GM19397 (cell line): Measurements from ENCODE around the gene CFAP69.
A peak's percentile ranks its signal among the peaks of the same experiment; 100 is the strongest.
"Not testable (repeated sequence)": the region's sequence is repeated elsewhere in the genome, so short reads cannot be mapped to it uniquely, and the experiment has no call there.

Experiments used
- ATAC-seq: cut with Tn5 transposase; IDR thresholded peaks from one replicate; pipeline ENCODE4 v1.9.1; 2021; ENCODE audit warnings: mild to moderate bottlenecking, moderate library complexity; ENCODE audit not compliant: unreplicated experiment

CFAP69 gene

DNA sequence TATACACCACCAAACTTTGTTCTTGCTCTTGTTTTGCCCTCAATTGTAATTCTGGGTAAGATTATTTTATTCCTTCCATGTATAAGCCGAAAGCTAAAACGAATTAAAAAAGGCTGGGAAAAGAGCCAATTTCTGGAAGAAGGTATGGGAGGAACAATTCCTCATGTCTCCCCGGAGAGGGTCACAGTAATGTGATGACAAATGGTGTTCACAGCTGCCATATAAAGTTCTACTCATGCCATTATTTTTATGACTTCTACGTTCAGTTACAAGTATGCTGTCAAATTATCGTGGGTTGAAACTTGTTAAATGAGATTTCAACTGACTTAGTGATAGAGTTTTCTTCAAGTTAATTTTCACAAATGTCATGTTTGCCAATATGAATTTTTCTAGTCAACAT lies 12.5 kb upstream of the CFAP69 start:
- ATAC-seq = no peak

GRCh38 chr7:90233569-90233968 lies 11.4 kb upstream of the CFAP69 start:
- ATAC-seq = no peak

- ATAC-seq = no peak
These were observed 8.2 kb upstream of the CFAP69 start for GRCh38 chr7:90236721-90237289.

DNA sequence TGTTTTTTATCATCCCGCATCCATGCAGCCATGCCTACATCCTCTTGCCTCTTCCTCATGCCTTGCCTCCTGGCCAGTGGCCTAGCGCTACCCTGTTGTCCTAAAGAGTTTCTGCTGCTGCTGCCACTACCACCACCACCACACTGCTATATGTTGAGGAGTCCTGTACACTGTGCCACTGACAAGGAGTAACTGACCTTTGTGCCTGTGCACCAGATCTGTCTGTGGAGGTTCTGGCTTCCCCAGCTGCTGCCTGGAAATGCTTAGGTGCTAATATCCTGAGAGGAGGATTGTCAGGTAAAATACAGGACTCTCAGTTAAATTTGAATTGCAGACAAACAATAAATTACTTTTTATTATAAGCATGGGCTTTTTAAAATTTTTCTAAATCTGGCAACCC lies 7.0 kb upstream of the CFAP69 start:
- no peak for ATAC-seq

GRCh38 chr7:90238583-90238982 lies 6.4 kb upstream of the CFAP69 start:
- ATAC-seq = no peak

GRCh38 chr7:90239050-90239449 lies 5.9 kb upstream of the CFAP69 start:
- ATAC-seq = no peak

- no peak for ATAC-seq
These were observed 5.2 kb upstream of the CFAP69 start for GRCh38 chr7:90239625-90240228.

DNA sequence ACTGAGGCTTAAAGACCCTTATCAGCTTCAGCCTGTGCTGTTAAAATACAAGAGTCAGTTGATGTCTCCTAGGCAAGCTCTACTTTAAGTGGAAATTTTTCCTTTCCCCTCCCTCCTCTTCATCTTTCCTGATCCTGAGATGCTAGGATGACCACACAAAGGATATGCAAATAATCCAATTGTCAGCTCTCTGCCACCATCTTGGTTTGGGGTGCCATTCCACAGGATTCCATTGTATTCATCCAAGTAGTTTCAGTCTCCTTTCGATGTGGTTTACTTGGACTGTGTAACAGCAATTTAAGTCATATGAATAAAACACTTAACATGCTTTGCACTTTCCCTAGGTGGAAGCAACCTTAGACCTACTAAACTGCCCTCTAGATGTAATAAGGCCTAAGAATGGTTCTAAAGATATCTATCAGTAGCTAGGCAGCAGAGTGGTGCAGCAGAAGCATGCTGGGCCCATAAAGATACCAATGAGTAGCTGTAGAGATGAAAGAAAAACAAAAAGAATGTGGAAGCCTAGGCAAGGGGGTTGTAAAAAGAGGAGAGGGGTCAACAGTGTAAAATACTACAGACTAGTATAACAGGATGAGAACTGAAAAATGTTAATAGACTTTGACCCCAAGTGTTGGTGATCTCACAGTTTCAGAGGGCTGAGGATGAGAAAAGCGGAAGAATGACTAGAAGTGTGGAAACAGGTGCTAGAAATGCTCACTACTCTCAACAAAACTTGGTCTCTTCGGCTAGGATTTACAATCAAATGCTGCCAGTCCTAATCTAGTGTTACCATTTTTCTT lies 2.4 kb upstream of the CFAP69 start:
- peak; percentile 65 for ATAC-seq

GRCh38 chr7:90243556-90243955 lies 1.4 kb upstream of the CFAP69 start:
- ATAC-seq = no peak

DNA sequence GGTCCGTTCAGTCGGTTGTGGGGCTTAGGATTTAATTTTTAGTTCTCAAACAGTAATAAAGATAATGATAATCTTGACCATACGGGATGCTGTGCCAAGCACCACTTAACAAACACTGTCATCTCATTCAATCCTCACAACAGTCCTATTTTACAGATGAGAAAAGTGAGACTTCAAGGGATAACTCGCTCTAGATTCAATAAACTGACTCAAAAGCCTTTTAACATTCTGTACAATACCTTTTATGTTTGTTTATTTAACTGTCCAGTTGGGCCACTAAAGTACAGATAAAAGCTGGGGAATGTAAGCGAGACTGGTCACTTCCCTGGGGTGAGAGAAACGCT lies 437 bp upstream of the CFAP69 start:
- ATAC-seq = no peak

DNA sequence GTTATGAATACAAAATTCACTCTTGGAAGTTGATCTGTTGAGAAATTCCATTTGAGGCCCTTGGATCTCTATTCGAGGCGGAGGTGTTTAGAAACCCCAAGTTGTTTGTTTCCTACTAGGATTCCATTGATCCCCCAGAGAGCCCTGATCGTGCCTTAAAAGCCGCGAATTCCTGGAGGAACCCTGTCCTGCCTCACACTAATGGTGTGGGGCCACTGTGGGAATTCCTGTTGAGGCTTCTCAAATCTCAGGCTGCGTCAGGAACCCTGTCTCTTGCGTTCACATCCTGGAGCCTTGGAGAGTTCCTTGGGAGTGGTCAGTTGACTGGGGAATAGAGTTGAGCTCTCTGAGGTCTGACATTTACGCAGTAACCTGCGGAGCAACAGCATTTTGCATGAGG lies 1.2 kb downstream of the CFAP69 start:
- no peak for ATAC-seq

- ATAC-seq = no peak
These were observed 3.7 kb downstream of the CFAP69 start for GRCh38 chr7:90248706-90249105.

DNA sequence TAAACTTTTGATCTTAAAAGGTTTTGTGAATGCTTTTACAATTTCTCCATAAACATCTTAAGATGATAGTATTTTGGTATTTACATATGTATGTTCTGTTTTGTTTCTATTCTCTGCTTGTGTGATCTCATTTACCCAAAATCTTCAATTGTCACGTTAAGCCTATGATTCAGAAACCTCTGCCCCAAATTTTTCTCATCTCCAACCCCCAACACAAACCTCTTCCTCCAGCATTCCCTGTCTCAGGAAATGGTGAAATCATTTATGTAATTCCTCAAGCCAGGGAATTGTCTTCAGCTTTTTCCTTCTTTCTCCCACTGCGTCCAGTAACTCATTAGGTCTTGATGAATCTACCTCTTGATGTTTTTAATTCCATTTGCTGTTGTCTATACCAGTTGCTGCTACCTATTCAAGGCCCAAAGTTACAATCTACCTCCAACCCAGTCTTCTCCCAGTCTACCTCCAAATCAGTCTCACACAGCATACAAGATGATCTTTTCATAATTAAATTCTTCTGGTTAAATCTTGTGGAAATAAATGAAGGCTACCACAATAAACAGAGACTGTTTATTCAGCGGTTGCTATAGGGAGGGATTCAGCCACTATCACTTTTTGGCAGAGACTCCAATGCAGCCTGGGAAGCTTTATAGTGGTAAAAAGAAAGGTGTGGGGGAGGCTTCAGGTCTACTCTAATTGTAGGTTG lies 5.8 kb downstream of the CFAP69 start:
- no peak for ATAC-seq

DNA sequence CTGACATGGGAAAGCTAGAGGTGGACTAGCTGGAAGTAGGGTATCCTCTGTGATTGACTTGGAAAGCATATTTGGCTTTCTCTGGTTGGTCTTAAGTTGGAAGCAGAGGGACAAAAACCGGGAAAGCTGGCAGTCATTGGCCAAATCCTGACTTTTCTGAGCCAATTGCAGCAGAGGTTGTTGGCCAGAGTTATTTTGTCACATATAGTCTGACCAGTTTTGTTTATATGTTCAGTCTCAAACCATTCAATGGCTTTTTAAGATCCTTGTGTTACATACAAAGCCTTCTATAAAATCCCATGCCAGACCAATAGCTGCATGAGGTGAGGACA lies 6.3 kb downstream of the CFAP69 start:
- no peak for ATAC-seq

DNA sequence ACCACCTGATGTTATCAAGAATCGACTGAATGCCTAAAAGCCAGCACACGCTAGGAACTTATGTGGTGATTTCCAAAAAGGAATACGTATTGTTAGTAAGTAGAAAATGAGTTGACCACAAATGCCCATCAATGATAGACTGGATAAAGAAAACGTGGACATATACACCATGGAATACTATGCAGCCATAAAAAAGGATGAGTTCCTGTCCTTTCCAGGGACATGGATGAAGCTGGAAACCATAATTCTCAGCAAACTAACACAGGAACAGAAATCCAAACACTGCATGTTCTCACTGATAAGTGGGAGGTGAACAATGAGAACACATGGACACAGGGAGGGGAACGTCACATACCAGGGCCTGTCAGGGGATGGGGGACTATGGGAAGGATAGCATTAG lies 11.0 kb downstream of the CFAP69 start:
- ATAC-seq = not testable (repeated sequence)

DNA sequence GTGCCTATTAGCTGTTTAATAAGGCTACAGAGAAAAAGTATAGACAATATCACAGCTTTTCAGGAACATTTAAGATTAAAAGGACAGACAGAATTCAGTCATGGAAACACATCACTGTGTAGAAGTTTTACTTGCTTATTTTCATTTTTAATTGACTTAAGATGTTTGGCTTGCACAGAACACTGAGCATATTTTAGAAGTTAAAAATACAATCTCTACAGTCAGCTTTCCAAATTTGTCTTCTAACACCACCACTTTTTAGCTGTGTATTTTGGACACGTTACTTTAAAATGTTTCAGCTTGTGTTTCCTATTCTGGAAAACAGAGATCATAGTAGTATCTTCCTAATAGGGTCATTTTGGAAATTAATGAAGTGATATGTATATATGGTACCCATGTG lies 11.8 kb downstream of the CFAP69 start:
- ATAC-seq = no peak

- no peak for ATAC-seq
These were observed 16.5 kb downstream of the CFAP69 start for GRCh38 chr7:90261441-90261840.

GRCh38 chr7:90262438-90262837 lies 17.5 kb downstream of the CFAP69 start:
- no peak for ATAC-seq

DNA sequence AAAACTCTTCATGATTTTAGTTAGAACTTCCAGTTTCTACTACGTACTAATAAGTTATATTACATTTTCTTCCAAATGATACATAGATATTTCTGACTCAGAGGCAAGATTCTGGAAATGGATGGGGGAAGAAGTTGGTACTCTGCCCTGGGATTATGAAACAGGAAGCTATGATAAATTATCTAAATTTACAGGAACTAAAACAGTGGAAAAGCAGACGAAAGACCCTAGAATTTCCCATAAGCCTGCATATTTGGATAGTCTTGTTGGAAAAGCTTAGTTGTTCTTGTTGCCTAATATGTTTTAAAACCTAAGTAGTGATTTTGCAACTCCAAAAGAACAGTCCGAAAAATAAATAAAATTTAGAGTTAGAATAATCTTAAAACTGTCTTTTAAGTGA lies 21.8 kb downstream of the CFAP69 start:
- no peak for ATAC-seq

GRCh38 chr7:90267263-90267858 lies 22.4 kb downstream of the CFAP69 start:
- ATAC-seq = no peak

GRCh38 chr7:90269163-90269562 lies 24.2 kb downstream of the CFAP69 start:
- no peak for ATAC-seq
